ENCODE data around the gene TP53I11.

TP53I11 gene

DNA sequence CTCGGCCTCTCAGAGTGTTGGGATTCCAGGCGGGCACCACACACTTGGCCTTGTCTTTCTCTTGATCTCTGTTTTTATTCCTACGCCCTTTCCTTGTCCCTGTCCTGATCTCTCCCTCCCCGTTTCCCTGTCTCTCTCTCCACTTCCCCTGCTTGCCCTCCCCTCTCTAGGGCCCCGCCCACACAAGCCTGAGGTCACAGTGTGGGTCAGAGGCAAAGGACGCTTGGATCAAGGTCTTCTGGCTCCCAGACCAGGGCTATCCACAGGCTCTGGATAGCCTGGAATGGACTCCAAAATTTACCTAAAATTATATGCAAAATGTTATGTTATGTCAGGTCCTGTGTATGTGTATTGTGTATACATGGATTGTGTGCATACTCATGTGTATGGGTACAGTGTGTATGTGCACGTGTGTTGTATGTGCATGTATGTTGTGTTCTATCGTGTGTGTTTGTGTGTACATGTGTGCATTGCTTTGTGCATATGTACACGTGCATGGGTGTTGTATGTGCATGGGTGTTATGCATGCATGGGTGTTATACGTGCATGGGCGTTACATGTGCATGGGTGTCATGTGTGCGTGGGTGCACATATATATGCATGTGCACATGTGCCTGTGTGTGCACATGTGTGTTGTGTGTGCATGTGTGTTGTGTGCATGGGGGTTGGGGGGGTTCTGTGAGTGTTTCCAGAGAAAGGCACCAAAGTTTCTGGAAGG, 38.3 kb downstream of the TP53I11 start:
- no peak for DNase-seq (ENCODE audit: low read depth)

DNA sequence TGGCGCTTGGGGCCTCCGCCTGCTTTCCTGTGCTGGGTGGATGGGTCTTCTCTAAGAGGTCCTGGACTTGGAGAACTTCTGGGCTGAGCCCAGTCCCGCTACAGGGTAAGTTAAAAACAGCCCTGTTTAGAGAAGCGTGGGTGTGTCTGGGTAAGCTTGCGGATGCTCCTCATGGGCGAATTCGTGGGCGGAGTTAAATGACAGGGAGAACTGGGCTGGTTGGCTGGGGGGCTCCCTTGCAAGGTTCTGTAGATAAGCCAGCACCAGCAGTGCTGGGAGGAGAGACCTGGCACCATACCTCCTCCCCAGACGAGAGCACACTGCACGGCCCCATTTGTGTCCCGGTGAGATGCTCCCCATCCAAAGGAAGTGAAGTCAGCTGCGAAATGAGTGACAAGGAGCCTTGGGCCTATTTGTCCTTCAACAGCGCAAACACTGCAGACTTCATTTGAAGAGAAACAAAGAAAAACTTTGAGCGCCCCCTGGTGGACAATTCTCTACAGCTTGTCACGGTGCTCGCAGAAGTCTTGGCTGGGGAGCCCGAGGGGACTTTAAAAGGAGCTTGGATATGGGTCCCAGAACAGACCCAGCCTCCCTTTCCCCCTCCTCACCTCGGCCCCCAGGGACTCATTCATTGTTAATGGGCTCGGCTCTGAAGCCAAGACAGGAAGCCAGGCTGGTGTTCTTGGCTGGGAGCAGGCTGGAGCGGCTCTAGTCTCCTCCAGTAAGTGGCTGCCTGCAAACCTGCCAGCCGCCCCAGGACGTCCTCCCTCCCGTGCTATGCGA, 39.5 kb downstream of the TP53I11 start:
- DNase-seq (ENCODE audit: low read depth), result peak; percentile 45

DNA sequence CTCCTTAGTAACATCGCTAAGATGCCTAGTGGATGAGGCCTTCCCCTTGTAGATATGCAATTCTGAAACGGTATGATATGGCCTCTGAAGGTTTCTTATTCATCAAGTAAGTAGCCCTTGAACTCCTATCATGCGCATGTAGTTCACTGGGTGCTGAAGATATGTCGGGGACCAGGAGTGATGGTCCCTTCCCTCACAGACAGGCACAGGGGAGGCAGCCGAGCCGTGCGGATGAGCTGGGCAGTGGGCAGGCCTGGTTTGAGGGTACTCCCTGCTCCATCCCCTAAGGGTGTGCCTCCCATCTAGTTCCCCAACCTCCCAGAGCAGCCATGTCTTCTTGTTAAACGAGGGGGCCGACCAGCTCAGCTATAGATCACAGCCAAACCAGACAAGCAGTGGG, 40.1 kb downstream of the TP53I11 start:
- DNase-seq (ENCODE audit: low read depth), result no peak

DNA sequence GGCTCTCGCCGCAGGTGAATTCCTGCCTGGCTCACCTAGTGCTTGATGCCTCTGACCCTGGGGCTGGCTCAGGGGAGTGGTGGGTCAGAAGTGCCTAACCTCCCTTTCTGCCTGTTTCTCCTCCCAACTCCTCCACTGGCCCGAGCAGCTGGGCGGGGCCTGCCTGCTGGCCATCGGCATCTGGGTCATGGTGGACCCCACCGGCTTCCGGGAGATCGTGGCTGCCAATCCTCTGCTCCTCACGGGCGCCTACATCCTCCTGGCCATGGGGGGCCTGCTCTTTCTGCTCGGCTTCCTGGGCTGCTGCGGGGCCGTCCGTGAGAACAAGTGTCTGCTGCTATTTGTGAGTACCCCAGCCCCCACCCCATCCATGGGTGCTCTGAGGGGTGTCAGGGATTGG, 41.1 kb downstream of the TP53I11 start:
- no peak for DNase-seq (ENCODE audit: low read depth)

DNA sequence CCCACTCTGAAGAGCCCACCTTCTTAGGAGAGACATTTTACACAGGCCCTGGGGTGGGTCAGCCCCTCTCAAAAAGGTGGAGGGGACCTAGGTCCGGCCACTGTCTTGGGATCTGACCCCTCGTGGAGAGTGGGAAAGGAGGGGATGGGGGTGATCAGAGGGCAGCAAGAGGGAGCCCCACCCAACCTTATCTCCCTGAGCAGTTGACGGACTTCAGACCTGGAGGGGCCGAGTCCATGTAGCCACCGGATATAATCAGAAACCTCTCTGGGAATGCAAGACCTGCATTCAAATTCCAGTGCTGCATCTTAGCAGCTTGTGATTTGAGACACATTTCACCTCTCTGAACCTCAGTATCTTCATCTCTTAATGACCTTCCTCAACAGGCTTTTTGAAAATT, 44.0 kb downstream of the TP53I11 start:
- no peak for DNase-seq (ENCODE audit: low read depth)

DNA sequence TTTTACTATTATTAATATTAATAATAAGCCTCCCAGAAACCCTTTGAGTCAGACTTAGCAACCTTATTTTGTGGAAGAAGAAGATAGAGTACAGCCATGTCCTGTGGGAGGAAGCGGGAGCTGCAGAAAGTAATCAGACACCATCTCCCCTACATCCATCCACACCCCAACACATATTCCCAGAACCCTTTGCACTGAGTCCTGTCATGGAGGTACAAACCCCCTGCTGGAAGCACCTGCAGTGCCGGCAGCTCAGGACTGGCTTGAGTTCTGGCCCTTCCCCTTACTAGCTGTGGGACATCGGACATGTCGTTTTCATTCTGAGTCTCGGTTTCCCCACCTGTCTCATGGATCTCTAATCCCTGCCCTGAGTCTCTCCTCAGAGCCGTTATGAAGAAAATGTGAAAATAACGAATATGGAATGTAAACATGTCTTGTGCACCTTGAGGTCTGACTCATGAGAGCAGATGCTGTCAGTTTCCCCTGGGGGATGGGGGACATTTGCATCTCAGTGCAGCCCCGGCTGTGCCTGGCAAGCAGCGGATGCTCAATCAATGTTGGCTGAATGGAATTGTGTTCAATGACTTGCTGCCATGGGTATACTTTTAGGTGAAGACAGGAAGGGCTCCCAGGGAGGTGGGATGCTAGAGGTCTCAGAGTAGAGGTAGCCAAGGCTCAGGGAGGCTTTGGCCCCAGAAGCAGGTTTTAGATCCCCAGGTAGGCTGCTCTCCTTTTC, 45.4 kb downstream of the TP53I11 start:
- no peak for DNase-seq (ENCODE audit: low read depth)

DNA sequence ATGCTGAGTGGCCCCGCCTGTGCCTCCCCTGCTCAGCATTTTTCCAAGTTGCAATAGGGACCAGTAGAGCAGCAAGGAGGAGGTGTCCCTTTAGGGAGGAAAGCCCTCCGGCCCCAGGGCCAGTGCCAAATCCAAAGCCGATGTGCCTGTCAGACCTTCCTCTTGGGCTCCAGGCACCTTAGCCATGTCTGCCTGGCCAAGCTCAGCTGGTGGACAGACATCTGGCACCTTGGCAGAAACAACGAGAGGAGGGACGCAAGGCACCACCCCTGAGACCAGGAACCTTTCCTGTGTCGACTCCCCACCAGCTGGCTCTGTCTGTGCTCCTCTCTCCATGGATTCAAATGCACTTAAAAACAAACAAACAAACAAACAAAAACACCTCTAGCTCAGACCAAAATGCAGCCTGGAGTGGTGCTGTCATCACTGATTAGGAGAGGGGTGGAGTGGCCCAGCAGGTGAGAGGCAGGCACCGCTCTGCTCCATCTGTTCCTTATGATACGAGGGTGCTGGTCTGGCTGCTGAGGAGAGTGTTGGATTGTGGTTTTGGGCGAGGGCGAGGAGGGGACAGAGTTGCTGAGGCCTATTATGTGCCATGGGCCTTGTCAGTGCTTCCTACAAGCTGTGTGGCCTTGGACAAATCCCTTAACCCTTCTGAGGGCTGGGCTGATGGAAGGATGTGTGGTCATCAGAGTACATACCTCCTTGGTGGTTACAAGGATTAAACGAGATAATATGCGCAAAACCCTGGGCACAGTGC, 46.2 kb downstream of the TP53I11 start:
- DNase-seq (ENCODE audit: low read depth), result no peak

DNA sequence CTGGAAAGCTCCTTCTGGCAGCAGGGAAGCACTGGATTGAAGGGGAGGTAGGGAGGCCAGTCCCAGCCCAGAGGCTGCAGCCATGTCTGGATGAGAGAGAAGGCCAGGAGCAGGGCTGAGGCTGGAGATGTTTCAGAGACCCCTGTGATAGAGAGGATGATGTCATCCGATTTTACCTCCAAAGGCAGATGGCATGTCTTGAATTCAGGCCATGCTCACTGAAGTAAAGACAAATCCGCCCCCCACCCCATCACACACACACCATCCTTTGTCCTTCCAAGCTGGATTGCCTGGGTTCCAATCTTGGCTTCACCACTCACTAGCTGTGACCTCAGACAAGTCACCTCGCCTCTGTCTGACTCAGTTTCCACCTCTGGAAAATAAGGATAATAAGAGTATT, 47.2 kb downstream of the TP53I11 start:
- DNase-seq (ENCODE audit: low read depth), result no peak

DNA sequence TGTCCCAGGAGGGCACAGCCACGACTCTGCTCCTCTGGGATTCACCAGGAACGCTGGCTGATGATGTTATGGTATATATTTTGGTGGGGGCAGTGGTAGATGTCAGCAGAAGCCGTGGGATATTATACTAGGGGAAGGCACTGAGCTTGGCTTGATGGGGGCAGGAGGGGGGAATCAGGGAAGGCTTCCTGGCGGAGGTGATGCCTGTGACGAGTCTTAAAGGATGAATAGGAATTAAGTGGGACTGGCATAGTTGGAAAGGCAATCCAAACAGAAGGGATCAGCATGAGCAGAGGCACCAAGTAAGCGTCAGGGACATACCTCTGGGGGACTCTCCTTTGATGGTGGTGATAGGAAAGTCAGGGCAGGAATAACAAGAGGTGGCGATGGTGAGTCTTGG, 47.6 kb downstream of the TP53I11 start:
- no peak for DNase-seq (ENCODE audit: low read depth)

DNA sequence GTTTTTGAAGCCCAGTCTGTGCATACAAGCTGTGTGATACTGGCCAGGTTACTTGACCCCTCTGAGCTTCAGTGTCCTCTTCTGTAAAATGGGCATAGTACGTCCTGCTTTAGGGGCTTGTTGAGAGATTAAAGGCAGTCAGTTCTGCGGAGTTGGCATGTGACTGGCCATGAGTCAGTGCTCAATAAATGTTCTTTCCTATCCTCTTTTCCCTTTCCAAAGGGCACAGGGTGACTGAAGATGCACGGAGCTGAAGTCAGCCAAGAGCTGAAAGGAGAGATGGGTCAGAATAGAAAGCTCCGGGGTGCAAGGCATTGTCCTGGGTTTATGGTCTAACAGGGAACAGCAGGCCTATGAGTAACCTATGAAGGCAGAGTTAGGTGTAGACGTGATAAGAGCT, 48.9 kb downstream of the TP53I11 start:
- DNase-seq (ENCODE audit: low read depth), result no peak

DNA sequence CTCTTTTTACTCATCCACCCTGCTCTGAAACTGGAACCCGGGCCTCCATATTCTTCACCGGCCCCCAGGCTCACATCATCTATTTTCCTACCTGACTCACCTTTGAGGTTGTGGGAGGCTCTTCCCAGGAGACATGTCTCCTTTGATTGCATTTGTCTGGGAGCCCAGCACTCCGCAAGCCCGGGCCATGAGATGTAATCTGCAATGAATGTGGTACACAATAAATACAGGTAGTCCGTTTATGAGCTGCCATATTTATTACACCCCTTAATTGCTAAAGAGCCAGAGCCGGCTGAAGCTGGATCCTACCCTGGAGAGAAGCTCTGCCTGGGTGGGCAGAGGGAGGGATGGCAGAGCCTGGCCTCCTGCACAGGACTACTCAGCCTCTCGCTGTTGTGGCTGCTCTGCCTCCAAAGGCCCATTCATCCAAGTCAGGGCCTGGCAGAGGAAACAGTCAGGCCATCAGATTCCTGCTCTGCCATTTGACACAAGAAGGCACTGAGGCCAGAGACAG, 49.5 kb downstream of the TP53I11 start:
- no peak for DNase-seq (ENCODE audit: low read depth)

DNA sequence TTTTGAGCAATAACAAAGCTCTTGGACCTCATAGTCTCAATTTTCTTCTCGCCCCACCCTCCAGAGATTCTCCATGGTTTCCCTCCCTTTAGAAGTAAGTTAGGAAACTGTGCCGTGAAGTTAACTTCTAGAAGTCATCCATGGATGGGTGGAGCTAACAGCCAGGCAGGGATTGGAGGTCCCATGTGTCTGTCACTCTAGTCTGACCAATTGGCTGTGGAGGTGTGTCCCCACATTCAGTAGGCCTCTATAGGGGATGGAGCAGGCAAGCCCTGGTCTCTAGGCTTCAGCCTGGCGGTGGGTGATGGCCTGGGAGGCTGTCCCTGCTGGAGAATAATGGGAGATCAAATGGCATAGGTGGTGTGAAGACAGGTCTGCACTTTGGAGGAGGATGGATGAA, 50.7 kb downstream of the TP53I11 start:
- no peak for DNase-seq (ENCODE audit: low read depth)

DNA sequence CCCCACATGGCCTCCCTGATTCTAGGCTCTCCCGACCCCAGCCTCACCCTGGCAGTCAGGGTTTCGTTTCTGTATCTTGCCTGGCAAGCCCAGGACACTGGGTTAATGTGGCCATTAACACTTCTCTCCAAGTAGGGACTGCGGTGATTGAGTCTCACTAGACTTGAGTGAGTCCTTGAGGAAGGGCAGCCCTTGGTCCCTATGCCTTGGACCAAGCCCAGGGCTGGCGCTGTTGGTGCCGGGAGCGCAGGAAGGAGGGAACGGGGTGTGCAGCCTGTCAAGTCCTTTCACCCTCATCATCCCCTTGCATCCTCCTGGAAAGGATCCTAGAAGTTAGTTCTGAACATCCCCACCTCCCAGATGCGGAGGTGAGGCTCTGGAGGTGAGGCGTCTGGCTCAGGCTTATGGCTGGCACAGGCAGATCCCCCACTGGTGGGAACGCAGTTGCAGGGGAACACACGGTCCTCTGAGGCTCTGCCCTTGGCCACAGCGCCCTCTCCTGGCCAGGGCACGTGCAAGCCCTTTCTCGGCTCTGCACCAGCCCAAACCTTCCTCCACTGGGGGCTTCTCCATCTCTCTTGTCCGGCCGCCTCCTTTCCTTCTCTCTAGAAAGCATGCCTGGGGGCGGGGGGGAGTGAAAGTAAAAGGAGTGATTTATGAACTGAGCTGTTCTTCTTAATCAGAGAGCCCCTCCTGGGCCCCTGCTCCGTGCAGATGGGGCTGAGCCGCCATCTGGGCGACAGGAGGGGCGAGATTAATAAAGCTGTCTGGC, 56.7 kb downstream of the TP53I11 start:
- peak; percentile 26 for DNase-seq (ENCODE audit: low read depth)

DNA sequence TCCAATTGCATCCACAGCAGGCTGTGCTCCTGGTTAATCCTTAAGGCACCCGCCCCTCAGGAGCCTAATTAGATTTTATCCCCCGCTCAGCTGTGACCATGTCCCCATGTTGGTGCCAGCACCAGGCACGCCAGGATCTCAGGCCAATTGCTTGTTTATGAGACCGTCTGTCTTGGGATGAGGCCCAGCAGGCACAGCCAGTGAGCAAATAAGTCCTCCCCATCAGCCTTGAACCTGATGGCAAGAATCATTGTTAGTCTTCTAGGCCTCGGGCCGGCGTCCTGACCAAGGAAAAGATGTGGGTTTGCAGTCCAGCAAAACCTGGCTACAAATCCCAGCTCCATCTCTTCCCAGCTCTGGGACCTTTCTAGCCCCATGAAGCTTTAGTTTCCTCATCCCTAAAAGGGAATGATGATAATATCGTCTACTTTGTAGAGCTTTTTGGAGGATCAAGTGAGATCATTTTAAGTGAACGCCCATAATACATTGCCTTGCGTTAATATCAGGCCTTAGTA, 57.3 kb downstream of the TP53I11 start:
- no peak for DNase-seq (ENCODE audit: low read depth)

DNA sequence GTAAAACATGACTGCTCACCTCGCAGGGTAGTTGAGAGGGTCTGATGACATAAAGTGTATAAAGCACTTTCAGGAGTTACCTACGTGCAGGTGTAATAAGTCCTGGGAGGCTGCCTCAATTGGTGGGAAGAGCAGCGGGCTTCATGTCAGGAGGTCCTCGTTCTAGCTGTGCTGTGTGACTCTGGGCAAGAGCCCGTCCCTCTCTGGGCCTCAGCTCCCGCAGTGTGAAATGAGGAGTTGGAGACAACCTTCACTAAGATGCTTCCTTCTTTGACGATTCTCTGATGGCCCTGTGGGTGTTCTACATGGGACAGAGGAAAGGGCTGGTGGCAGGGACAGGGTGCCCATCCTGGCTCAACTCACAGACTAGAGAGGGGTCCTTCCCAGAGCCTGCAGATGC, 57.8 kb downstream of the TP53I11 start:
- DNase-seq (ENCODE audit: low read depth), result no peak

DNA sequence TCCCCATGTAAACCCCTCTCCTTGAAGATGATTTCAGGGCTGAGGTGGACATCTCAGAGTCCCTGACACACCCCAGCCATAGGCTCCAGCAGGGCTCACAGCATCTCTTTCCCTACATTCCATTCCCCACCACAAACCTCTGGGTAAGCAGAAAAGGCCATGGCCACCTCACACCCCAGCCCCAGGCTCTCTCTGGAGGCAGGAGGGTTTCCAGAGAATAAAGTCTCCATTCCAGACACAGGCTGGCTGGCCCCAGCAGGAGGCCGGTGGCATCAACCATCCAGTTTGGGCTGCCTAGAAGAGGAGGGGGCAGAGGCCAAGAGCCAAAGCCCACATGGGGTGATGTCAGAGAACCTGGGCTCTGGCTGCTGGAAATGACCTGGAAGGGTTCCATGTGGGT, 61.4 kb downstream of the TP53I11 start:
- no peak for DNase-seq (ENCODE audit: low read depth)

DNA sequence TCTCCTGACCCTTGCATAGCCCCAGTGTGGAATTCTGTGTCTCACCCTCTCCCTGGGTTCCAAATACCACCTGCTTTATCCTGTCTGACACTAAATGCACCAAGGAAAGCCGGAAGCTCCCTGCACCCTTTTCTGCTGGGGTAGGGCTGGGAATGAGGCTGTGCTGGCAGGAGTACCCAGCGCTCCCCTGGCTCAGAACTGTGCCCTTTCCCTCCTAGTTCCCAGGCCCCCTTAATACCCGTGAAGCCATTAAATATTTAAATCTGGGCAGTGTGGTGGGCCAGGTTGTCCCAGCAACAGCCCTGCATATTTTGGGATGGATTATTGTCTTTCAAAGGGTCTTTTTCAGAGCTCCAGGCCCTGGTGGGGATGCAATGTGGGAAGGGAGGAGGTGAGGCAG, 63.0 kb downstream of the TP53I11 start:
- DNase-seq (ENCODE audit: low read depth), result no peak

DNA sequence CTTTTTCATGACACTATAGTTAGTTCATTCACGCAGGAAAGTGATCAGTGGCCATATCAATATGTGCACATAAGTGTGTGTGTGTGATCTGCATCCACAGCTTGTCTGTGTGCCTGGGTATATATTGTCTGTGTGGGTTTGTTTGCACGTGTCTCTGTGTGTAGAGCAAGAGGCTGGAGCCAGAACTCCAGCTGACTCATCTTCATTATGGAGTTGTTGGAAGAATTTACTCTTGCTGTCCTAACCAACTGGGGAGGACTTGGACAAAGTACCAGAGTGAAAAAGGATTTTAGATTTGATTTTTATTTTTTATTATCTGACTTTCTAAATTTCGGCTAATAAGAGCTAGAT, 63.9 kb downstream of the TP53I11 start:
- no peak for DNase-seq (ENCODE audit: low read depth)

DNA sequence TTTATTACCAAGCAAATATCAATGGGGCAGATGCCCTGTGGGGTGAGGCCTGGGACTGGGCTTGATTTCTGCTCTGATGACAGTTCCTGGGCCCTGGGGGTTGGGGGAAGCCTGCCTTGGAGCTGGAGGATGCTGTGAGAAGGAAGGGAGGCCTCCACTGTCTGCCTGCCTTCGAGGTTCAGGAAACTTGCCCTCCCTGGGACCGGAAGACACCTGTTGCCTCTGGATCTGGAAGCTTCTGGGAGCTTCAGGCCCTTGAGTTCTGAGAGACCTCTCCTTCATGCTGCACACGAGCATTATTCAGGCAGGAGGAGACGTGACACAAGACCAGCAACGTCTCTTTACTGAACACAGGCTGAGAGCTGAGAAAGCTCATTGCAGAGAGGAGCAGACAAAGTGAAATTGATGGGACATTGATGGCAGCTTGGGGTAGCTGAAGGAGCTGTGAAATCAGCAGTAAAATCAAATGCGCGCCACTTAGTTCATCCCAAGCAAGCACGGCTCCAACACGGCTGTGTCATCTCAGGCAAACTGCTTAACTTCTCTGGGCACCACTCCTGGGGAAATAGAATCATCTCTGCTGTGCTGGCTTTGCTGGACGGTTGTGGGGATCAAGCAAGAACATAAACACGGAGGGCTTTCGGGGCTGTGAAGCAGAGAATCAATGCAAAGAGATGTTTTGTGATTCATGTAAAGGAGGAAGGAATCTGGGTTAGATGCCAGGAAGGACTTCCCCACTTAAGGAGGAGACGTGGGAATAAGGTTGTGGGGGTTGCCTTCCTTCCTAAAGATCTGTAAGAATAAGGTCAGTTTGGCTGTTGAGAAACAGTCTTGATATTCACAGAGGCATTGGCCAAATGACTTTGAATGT, 64.5 kb downstream of the TP53I11 start:
- no peak for DNase-seq (ENCODE audit: low read depth)
